GM21825 (cell line): ENCODE measurements around the gene TRERF1.
"Not testable (repeated sequence)": the region's sequence is repeated elsewhere in the genome, so short reads cannot be mapped to it uniquely, and the experiment has no call there.

Experiments used
- ATAC-seq: cut with Tn5 transposase; IDR thresholded peaks from one replicate; pipeline ENCODE4 v1.9.1; 2021; ENCODE audit warnings: mild to moderate bottlenecking, moderate library complexity; ENCODE audit not compliant: unreplicated experiment

TRERF1 gene

DNA sequence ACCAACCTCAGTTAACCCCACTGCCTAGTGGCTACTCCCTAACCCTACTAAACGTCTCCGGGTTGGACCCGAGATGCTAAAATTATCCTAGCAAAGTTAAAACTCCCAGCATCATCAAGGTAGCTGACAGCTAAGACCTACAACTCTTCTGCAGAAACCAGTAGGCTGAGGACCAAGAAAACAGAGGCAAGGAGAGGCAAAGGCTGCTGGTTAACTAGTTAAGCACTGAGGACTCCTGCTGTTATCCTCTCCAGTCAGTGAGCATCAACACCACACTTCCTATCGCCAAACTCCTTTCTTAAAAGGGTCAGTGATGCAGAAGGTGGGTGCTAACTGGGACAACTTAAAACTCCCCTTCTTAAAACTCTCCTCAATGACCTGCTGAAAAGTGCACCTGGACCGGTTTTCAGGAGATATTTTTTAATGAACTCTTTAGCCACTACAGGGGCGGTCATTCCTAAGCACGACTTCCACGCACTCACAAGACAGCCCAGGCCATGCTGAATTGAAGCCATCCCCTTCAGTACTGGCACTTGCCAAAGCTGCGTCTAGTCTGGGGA is 1.7 kb downstream of the TRERF1 start:
- ATAC-seq: no peak

DNA sequence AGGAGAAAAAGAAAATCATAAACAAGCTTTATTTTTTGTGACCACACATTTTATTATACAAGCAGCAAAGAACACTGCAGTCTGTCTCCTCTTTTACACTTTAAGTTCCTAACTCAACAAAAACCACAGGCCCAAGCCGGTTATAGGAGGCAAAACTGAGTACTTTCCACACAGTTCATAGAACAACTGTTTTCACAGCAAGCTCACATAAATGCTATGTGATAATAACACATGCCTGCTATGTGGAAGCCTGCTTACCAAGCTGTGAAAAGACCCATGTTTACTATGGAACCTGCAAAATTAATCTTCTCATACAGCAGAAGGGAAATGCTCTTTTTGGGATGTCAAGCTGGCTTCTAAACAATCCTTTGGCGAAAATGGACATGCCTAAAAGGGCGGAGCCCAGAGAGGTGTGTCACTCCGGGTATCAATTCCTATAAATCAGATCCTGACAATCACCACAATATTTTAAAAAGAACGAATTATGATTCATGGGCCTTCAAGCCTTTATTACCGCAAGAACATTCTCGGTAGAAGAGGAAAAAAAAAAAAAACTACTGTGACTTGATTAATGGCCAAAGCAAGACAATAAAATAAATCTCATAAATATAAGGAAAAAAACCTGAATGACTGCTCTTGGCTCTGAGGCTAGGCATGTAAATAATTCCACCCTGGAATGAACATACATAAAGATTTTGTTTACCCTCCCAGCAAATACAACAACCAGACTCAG is 2.6 kb downstream of the TRERF1 start:
- no peak for ATAC-seq

DNA sequence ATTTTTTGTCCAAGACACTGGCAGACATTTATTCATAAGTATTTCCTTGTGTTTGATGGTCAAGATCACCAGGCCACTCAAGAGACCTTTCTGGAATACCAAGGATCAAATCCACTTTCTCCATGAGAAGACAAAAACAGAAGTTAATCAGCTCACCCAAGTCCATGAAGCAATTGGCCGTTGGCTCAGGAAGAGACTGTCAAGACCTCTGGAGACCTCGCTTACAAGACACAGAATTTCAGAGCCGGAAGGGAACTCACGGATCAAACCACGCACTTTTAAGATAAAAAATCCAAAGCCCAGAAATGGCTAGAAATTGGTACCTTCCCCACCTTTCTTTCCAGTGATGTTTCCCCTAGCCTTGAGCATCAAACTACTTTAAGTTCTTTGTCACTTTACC is 3.3 kb downstream of the TRERF1 start:
- ATAC-seq: no peak

DNA sequence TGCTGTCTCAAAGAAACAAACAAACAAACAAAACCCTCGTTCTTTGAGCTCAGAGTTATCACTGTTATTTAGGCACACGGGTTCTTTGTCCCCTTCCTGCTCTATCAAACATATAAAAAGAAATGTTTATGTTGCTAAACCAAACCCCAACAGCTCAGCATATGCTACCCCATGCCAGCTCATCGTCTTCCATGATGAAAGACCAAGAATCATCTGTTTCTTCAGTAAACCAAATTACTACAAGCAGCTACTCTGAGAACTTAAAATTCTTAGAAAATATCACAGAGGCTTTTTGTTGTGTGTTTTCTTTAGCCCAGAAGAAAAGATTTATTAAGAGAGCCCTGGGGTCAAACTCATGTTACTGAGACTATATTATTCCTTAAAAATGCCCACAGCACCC is 4.7 kb downstream of the TRERF1 start:
- ATAC-seq: no peak

DNA sequence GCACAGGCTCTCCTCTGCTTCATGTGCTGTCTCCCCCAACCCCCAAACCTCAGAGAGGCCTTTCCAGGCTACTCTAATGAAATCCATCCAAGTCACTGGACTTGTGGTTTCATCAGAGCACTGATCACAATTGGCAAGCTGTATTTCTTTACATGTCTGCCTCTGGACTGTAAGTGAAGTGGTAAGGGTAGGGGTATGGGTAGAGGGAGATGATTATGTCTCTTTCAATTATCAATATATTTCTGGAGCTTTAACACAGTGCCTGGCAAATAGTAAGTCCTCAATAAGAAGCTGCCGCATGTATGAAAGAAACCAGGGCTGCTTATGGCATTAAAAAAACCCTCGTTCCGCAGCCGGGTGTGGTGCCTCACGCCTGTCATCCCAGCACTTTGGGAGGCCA is 5.4 kb downstream of the TRERF1 start:
- ATAC-seq: no peak

DNA sequence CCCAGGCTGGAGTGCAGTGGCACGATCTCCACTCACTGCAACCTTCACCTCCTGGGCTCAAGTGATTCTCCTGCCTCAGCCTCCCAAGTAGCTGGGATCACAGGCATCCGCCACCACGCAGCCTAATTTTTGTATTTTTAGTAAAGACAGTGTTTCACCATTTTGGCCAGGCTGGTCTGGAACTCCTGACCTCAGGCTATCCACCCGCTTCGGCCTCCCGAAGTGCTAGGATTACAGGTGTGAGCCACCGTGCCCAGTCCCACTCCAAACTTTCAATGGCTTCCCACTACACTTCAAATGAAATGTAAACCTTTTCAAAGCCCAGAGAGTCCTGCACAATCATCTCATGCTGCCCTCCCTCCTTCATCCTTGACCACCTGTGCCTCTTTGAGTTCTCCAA is 5.8 kb downstream of the TRERF1 start:
- ATAC-seq: not testable (repeated sequence)

DNA sequence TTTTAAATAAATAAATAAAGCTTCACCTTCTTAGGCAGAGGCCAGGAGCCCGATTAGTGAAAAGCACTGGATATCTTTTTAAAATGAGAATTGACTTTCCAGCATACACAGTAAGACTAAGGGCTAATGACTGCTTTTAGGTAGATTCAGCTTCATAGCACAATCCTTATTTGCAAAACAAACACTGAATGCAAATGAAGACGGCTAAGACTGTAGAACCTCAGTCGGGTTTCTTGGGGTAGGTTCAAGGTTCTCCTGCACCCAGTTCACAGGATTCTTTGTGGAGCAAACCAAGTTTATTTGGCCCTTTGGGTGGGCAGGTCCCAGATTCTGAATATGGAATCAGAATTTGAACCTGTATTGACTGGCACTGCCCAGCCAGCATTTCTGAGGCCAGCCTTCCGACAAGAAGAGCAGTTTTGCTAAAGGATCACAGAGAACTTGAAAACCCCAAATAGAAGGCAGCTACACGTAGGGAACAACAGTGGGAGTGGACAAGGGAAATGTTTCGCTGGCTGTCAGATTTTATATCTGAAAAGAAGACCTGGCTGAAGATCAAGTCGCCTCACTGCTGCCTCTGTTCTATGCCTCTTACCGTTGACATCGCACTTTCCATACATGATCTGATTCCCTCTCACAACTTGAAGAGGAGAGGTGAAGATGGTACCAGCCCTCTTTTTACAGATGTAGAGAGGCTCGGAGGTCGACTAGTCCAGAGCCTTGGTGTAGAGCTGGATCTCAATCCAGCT is 8.2 kb downstream of the TRERF1 start:
- no peak for ATAC-seq

DNA sequence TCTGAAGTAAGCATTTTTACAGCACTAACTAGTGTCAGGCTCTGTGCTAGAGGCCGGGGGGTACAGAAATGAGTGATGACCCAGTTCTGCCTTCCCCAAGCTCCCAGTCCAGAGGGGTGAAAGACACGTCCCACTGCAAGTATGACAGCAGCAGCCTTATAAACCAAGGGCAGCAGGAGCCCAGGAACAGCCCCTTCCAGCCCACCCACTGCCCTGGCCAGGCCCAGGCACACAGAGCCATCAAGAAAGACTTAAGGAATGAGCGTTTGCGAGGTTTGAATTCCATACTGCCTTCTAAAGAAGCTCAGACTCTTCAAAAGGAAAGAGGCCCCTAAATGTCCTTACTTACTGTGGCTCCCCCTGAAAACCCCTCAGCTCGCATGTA is 10.0 kb downstream of the TRERF1 start:
- no peak for ATAC-seq

DNA sequence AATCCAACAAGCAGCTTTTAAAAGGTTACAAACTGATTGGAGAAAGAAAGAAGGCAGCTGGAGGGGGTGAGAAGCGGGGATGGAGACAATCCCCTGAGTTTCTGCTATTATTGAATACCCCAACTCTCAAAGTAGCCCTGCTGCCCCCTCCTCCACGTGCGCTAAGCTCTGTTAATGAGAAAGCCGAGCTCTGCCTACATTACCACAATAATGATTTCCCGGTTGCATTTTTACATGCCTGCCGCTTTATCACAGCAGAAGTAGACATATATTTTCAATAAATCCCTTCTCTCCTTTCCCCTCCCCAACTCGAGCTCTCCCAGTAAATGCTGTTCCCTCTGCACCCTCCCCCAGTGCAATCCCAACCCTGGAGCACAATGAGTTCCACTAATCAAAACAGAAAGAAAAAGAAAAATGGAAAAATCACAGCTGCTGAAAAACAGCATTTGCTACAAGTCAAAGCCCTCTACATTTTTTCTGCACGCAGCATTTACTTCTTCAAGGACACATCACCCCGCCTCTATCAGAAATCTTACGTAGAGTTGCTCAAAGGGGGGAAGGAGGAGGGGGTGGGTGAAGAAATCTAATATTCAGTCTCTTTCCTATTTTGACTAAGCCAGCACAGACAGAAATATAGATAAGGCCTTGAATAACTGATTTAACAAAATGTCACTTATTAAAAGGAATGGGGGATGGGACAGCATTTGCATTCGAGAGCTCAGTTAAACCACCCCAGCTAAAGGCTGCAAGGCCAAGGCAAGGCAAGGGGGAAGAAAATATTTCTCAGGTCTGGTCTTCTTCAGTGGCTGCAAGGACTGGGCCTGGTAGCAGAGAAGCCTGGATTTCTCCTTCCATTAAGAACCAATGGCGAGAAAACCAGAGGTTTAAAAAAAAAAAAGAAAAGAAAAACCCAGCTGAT is 10.7 kb downstream of the TRERF1 start:
- ATAC-seq: no peak

DNA sequence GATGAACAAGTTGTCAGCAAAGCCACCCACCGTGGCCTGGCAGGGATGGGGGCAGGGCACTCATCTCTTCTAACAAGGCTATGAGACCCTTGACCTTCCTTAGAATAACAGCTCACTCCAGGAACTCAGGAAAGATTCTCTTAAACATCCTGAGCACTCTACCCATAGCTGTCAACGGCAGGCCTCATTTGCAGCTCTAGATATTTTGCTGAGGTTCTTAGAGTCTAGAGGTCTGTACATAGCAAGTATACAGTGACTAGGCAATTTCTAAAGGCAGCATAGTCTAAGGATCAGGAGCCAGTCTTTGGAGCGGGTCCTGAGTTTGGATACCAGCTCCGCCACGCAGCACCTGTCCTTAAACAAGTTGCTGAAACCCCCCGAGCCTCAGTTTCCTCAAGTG is 11.7 kb downstream of the TRERF1 start:
- ATAC-seq: no peak

DNA sequence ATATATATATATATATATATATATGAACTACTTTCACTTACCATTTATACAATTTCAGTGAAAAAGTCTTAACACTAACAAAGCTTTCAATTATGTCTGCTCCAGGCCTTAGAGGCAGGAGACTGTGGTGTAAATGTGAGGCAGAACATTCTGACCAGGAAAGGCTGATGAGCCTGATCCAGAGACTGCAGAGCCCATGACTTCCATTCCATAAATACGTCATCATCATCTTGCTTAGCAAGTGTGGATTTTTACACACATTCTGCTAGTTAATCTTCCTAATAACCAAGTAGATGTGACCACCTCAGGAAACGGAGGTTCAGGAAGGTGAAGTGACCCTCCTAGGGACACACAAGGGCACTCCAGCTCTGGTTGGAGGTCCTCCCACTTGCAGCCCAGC is 14.9 kb downstream of the TRERF1 start:
- ATAC-seq: no peak

DNA sequence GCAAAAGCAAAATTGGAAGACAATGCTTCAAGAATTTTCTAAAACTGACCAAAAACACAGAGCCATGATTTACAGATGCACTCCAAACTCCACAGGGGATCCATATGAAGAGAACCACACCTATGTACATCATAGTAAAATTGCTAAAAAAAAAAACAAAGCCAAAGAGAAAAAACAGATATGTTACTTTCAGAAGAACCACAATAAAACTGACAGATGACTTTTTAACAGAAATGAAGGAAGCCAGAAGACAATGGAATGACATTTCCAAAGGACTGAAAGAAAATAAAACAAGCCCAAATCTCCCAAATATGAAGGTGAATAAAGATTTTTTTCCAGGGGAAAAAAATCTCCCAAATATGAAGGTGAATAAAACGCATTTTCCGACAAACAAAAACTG is 17.5 kb downstream of the TRERF1 start:
- no peak for ATAC-seq

DNA sequence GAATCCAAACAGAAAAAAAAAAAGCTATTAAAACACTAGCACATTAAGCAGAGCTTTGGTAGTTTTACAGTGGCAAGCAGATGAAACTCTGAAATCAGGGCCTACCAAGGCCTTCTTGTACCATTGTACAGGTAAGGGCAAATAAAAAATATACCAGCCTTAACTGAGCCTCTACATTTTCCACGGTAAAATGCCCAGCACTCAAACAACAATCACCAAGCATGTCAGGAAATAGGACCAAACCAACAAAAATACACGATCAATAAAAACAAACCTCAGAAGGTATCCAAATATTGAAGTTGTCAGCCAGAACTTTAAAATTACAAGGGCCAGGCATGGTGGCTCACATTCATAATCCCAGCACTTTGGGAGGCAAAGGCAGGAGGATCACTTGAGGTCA is 18.3 kb downstream of the TRERF1 start:
- no peak for ATAC-seq

DNA sequence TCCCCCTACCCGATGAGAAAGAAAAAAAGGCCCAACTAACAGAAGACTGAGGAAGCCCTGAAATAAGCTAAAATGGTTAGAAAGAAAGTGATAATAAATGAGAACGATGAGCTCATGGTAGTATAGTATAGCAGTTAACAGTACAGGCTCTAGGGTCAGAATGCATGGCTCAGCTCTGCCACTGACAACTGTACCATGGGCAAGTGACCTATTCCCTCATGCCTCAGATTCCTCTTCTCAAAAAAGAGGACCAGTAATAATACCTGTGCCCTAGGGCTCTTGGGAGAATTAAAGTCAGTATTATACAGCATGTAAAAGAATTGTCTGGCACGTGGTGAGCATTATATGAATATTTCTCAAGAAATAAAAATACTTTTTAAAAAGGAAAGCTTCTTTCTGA is 19.8 kb downstream of the TRERF1 start:
- ATAC-seq: no peak

DNA sequence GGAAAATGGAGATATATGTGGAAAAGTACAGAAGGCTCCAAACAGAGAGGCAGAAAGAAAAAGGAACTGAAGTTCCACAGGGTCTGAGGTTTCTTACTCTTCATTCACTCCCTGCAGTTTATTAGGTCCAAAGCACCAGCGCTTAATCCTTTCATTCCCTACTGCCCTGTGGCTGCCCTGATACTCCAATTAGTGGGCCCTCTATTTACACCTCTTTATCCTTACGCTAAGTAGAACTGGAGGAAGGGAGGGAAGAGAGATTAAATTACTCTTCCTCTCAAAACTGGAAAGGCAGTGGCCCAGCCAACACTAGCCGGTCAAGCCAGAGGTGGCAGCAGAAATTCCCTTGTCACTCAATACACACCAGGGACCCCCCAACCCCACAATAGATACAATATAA is 20.4 kb downstream of the TRERF1 start:
- ATAC-seq: no peak

DNA sequence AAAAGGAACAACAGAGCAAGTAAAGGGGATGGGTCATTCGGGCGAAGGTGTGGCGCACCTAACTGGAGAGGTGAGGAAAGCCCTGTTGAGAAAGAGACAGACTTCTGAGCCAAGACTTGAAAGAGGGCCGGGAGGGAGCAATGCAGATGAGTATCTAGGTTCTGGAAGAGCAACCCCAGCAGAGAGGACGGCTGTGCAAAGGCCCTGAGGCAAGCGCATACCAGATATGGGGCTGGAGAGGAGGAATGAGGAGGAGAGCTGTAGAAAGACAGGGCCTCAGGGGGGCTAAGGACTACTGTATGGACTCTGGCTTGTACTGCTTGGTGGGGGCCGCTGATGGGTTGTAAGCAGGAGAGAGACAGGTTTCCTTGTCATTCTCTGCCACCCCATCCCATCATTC is 21.9 kb downstream of the TRERF1 start:
- no peak for ATAC-seq

DNA sequence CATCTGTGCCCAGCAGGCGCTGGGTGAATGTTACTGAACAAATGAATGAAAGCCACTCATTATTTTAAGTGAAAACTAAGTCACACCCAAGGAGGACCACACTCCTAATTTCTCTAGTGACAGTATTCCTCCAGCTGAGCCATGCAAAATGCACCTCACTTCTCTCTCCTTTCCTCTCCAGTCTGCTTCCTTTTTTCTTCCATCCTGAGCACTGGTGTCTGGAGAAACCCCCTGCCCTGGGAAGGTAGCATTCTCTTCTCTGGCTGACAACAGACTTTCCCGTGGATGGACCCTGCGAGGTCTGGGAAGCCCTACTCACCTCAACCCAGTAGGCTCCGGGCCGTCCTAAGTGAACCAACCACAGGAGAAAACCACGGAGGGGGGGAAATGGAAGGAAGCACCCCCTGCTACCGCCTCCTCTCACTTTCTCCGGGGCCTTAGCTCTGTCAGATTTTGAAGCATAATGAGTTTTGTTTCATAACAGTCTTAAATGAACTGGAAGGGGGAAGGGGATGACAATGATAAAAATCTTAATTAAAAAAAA is 22.6 kb downstream of the TRERF1 start:
- ATAC-seq: no peak

DNA sequence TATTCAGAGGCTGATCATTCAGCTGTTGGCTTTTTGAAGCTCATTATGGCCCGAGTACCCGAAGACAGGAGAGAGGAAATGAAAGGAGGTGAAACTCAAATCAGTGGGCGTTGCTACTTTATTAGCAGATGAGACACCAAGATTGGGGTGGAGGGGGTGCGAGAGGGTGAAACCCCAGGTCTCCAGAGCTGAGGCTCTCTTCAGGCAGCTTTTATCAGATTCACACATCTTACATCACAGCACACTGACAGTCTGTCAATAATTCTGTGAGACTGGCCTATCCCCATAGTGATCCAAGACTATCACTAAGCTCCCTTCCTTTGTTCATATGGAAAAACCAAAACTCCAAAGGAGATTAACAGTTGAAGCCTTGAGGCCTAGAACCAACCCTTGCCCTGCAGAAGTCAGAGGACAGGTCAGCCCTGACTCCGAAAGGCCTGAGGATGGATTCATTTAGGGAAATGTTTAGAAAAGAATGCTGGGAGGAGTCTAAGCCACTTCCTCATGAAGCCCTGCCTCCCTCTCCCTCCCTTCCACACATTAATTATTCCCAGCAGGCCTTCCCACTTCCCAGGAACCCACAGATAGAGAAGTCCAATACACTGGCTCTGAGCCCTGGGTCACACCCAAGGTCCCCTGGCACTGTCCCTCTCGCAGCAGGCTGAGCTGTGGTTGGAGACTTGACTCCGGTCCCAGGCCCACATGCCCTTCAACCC is 23.2 kb downstream of the TRERF1 start:
- ATAC-seq: no peak

DNA sequence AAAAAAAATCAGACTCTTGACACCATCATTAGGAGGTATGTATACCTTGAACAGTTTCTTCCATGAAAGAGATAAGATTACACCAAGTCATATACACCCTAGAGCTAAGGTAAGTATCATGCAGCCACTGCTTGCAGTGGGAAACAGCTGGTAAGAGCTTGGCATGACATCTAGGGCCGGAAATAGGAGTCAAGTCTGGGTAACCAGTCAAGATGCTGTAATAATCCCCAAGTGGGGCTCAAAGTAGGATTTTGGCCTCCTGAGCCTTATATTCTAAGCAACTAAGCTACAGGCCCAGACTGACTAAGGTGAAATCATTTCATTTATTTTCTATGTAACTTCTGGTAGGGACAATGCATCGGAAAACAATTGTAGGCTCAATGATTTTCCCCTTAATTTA is 23.9 kb downstream of the TRERF1 start:
- ATAC-seq: no peak

DNA sequence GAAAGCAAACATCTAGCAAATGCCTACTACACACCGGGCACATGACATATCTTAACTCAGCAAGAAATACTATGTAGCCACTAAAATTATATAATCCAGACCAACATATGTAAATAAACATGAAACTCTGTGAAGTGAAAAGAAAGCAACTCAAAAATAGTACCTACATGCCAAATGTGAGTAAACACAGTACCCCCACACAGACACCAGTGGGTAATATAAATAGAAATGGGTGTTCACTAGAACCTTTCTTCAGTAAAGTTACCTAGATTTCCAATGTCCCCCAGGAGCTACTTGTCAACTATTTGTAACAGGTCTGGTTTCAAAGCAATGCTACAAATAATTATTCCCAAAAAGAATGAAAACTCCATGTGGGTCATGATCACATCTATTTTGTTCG is 25.5 kb downstream of the TRERF1 start:
- ATAC-seq: no peak
